WI38 (cell line): ENCODE data around the gene TMEM163.

ENCODE experiments used
- H3K4me3 ChIP-seq: 2 replicates; pipeline ENCODE4 v1.5.1; 2011; ENCODE audit warnings: low read depth, mild to moderate bottlenecking, control low read depth, low read length
- TF ChIP-seq, protein P1 (sequence below): IDR thresholded peaks from 2 replicates; pipeline ENCODE4 v1.5.1; 2012; ENCODE audit warnings: low read depth, mild to moderate bottlenecking, control low read depth, low read length

Gene TMEM163

GRCh38 chr2:134433469-134433868, 285.3 kb downstream of the TMEM163 start:
- TF ChIP-seq, protein P1, sequence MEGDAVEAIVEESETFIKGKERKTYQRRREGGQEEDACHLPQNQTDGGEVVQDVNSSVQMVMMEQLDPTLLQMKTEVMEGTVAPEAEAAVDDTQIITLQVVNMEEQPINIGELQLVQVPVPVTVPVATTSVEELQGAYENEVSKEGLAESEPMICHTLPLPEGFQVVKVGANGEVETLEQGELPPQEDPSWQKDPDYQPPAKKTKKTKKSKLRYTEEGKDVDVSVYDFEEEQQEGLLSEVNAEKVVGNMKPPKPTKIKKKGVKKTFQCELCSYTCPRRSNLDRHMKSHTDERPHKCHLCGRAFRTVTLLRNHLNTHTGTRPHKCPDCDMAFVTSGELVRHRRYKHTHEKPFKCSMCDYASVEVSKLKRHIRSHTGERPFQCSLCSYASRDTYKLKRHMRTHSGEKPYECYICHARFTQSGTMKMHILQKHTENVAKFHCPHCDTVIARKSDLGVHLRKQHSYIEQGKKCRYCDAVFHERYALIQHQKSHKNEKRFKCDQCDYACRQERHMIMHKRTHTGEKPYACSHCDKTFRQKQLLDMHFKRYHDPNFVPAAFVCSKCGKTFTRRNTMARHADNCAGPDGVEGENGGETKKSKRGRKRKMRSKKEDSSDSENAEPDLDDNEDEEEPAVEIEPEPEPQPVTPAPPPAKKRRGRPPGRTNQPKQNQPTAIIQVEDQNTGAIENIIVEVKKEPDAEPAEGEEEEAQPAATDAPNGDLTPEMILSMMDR: no peak
- H3K4me3 ChIP-seq: no peak overlapping the region

DNA sequence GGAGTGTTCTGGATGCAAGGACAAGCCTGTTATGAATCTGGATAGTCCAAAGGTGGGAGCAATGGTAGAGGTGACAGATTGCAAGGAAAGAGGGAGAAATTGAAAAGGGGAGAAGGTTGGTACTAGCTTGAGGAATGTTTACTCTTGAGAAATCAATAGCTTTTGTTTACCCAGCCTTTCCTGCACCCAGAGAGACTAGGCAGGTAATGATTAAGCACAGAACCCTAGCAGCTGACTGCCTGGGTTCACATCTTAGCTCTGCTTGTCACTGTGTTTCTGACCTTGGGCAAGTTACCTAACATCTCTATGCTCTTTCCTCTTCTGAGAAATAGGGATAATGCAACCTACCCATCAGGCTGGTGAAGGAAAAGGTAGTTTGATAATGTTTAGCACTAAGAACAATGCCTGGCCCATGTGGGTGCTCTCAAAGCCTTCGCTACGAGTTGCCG, 286.3 kb downstream of the TMEM163 start:
- TF ChIP-seq, protein P1: no peak
- no peak overlapping the region for H3K4me3 ChIP-seq

DNA sequence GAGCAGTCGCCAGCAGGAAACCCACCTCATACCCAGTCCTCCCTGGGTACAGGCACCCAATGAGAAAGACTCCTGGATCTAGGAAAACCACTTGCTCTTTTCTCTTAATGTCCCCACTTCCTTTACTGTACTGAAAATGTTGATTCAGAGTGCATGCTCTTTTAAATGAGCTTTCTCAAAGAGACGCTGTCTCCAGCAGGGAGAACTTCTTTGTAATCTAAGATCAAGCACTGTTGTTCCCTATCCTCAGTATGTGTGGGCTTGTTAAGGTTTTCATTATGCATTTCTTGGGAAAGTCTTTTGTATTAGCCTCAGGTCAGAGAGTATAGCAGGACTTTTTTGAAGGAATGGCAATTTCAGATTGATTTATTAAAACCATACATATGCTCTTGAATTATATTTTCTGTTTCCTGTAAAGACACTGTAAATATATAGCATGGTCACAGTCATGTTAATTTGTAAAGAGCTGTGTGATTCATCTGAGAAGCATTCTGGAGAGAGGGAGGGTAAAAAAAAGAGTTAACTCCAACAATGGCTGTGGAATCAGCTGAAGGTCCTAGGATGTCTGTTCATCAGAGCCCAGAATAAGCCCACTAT, 286.9 kb downstream of the TMEM163 start:
- no peak overlapping the region for H3K4me3 ChIP-seq
- TF ChIP-seq, protein P1: no peak

GRCh38 chr2:134429886-134430285, 288.9 kb downstream of the TMEM163 start:
- TF ChIP-seq, protein P1: no peak
- H3K4me3 ChIP-seq: no peak overlapping the region

DNA sequence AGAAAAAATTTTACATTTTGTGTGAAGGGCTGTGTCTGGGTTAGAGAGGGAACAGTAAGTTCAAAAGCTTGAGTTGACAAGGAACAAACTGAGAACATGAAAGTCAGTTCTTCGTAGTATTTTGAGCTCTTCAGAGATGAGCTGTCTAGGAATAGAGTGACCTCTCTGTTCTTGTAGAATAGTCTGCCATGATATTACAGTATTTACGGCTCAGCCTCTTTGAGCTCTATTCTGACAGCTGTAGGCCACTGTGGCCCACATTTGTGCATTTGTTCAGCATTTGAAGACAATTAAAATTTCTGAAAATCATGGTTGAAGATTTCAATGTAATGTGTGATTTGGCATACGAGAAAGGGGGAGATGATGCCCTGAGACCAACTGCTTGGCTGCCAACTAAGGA, 292.1 kb downstream of the TMEM163 start:
- H3K4me3 ChIP-seq: no peak overlapping the region
- TF ChIP-seq, protein P1: no peak

DNA sequence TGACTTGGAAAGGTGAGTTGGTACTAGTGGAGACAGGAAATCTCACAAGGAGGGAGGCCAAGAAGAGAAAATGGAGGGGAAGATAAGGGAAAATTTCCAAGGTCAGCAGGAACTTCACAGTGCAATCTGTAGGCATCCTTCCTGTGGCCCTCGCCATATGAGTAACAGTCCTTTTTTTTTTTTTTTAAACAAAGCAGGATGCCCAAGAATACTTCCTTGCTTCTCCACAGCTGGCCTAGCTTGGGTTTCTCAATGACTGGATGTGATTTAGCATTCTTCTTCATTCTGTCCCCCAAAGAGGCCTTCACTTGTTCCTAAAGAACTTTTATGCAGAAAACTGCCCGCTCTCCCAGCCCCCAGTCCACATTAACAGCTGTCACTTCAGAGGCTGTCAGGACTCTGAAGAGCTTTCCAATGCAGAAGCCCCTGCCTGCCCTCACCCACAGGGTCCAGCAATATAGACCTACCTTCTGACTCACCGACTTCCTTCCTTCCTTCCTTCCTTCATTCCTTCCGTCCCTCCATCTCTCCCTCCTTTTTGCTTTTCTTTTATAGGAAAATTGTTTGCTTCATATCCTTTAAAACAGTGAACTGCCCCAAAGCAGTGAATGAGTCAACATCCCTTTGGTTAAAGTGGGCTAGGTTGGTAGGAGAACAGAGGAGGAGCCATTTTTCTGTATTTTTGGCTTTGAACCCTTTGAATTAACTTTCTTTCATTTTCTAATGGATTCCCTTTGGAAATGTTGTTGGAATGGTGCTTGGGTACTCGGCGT, 292.9 kb downstream of the TMEM163 start:
- TF ChIP-seq, protein P1: no peak
- H3K4me3 ChIP-seq: no peak overlapping the region
